ENCODE data around the gene DPF3.

The DPF3 gene

GRCh38 chr14:72745991-72746980 lies 147.6 kb downstream of the DPF3 start:
- Histone ChIP-seq H3K36me3 (replicated peaks; ENCODE audit: insufficient read depth, low read length) (no peaks in the 10 kb centered on the region), H3F3A (ENCODE audit: insufficient read depth, low read length) (no peaks in the 10 kb centered on the region), H3K27me3 (replicated peaks; ENCODE audit: insufficient read depth, low read length) (no peaks in the 10 kb centered on the region), H3K4me3 (ENCODE audit: low read length) (no peak overlapping the region), H3K4me1 (ENCODE audit: low read length) (no peaks in the 10 kb centered on the region), H3K27ac (ENCODE audit: low read length) (no peak overlapping the region), H4K20me1 (ENCODE audit: insufficient read depth, low read length) (no peaks in the 10 kb centered on the region), H3K9ac (ENCODE audit: low read length) (no peak overlapping the region), H3K9me3 (replicated peaks; ENCODE audit: insufficient read depth, low read length) (no peaks in the 10 kb centered on the region), H3K9me2 (replicated peaks; ENCODE audit: insufficient read depth, low read length) (no peaks in the 10 kb centered on the region), H3K4me2 (ENCODE audit: low read depth, low read length) (no peak overlapping the region), H2AFZ (ENCODE audit: low read length) (no peak overlapping the region), H3K79me2 (ENCODE audit: low read length) (no peaks in the 10 kb centered on the region)
- no peak for DNase-seq
- TF ChIP-seq EZH2 (optimal IDR thresholded peaks at IDR 0.05; ENCODE audit: low read depth, low read length) (no peak), EZH2phosphoT487 (IDR thresholded peaks at IDR 0.05; ENCODE audit: low read length) (no peak)
- TF ChIP-seq, protein P1, sequence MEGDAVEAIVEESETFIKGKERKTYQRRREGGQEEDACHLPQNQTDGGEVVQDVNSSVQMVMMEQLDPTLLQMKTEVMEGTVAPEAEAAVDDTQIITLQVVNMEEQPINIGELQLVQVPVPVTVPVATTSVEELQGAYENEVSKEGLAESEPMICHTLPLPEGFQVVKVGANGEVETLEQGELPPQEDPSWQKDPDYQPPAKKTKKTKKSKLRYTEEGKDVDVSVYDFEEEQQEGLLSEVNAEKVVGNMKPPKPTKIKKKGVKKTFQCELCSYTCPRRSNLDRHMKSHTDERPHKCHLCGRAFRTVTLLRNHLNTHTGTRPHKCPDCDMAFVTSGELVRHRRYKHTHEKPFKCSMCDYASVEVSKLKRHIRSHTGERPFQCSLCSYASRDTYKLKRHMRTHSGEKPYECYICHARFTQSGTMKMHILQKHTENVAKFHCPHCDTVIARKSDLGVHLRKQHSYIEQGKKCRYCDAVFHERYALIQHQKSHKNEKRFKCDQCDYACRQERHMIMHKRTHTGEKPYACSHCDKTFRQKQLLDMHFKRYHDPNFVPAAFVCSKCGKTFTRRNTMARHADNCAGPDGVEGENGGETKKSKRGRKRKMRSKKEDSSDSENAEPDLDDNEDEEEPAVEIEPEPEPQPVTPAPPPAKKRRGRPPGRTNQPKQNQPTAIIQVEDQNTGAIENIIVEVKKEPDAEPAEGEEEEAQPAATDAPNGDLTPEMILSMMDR (IDR thresholded peaks at IDR 0.05; ENCODE audit: low read length), result no peak

- no peak overlapping the region for H3K27ac ChIP-seq (ENCODE audit: low read length)
- H2AFZ ChIP-seq (ENCODE audit: low read length), result no peak overlapping the region
- H3K4me2 ChIP-seq (ENCODE audit: low read depth, low read length), result no peak overlapping the region
- no peaks in the 10 kb centered on the region for H3K9me2 ChIP-seq (replicated peaks; ENCODE audit: insufficient read depth, low read length)
- H3F3A ChIP-seq (ENCODE audit: insufficient read depth, low read length), result no peaks in the 10 kb centered on the region
- H3K79me2 ChIP-seq (ENCODE audit: low read length), result no peaks in the 10 kb centered on the region
- TF ChIP-seq EZH2phosphoT487 (IDR thresholded peaks at IDR 0.05; ENCODE audit: low read length), result no peak
- TF ChIP-seq EZH2 (optimal IDR thresholded peaks at IDR 0.05; ENCODE audit: low read depth, low read length), result no peak
- TF ChIP-seq, protein P1 (IDR thresholded peaks at IDR 0.05; ENCODE audit: low read length), result no peak
- H3K36me3 ChIP-seq (replicated peaks; ENCODE audit: insufficient read depth, low read length), result no peaks in the 10 kb centered on the region
- H3K9me3 ChIP-seq (replicated peaks; ENCODE audit: insufficient read depth, low read length), result no peaks in the 10 kb centered on the region
- no peaks in the 10 kb centered on the region for H3K4me1 ChIP-seq (ENCODE audit: low read length)
- no peaks in the 10 kb centered on the region for H3K27me3 ChIP-seq (replicated peaks; ENCODE audit: insufficient read depth, low read length)
- no peak overlapping the region for H3K9ac ChIP-seq (ENCODE audit: low read length)
- no peak overlapping the region for H3K4me3 ChIP-seq (ENCODE audit: low read length)
- H4K20me1 ChIP-seq (ENCODE audit: insufficient read depth, low read length), result no peaks in the 10 kb centered on the region
- no peak for DNase-seq
Observed at GRCh38 chr14:72745546-72745945, 148.4 kb downstream of the DPF3 start.

- no peaks in the 10 kb centered on the region for H3K4me1 ChIP-seq (ENCODE audit: low read length)
- H3K4me2 ChIP-seq (ENCODE audit: low read depth, low read length), result no peak overlapping the region
- no peaks in the 10 kb centered on the region for H3F3A ChIP-seq (ENCODE audit: insufficient read depth, low read length)
- no peaks in the 10 kb centered on the region for H3K9me2 ChIP-seq (replicated peaks; ENCODE audit: insufficient read depth, low read length)
- H3K4me3 ChIP-seq (ENCODE audit: low read length), result no peak overlapping the region
- no peak for TF ChIP-seq EZH2phosphoT487 (IDR thresholded peaks at IDR 0.05; ENCODE audit: low read length)
- no peaks in the 10 kb centered on the region for H3K9me3 ChIP-seq (replicated peaks; ENCODE audit: insufficient read depth, low read length)
- no peak overlapping the region for H2AFZ ChIP-seq (ENCODE audit: low read length)
- H4K20me1 ChIP-seq (ENCODE audit: insufficient read depth, low read length), result no peaks in the 10 kb centered on the region
- no peaks in the 10 kb centered on the region for H3K79me2 ChIP-seq (ENCODE audit: low read length)
- no peaks in the 10 kb centered on the region for H3K36me3 ChIP-seq (replicated peaks; ENCODE audit: insufficient read depth, low read length)
- no peak for DNase-seq
- H3K27me3 ChIP-seq (replicated peaks; ENCODE audit: insufficient read depth, low read length), result no peaks in the 10 kb centered on the region
- no peak overlapping the region for H3K27ac ChIP-seq (ENCODE audit: low read length)
- H3K9ac ChIP-seq (ENCODE audit: low read length), result no peak overlapping the region
Observed at GRCh38 chr14:72744416-72745120, 149.3 kb downstream of the DPF3 start.
